Mesendoderm (in vitro differentiated cells): ENCODE data around the gene ISM1.

Experiments used
- DNase-seq: peaks from one replicate; pipeline ENCODE4 v3.0.0; 2013
- H2AK5ac ChIP-seq: 2 replicates; pipeline ENCODE4 v1.6.1; 2013; ENCODE audit warnings: low read length, inconsistent platforms
- H2BK120ac ChIP-seq: 2 replicates; pipeline ENCODE4 v1.6.1; 2013; ENCODE audit warnings: low read depth, mild to moderate bottlenecking, low read length, moderate library complexity, mixed read lengths
- H2BK15ac ChIP-seq: replicated peaks from 2 replicates; pipeline ENCODE4 v1.6.1; 2013; ENCODE audit warnings: low read depth, mild to moderate bottlenecking, moderate library complexity
- H2BK5ac ChIP-seq: 2 replicates; pipeline ENCODE4 v1.6.1; 2013; ENCODE audit warnings: low read length, inconsistent platforms
- H3K18ac ChIP-seq: 2 replicates; pipeline ENCODE4 v1.6.1; 2013; ENCODE audit warnings: mild to moderate bottlenecking, low read length, mixed read lengths
- H3K23ac ChIP-seq: one replicate; pipeline ENCODE4 v1.6.1; 2013; ENCODE audit warnings: low read length
- H3K27ac ChIP-seq: 2 replicates; pipeline ENCODE4 v1.5.1; 2013; ENCODE audit warnings: low read depth, mild to moderate bottlenecking, inconsistent platforms, low read length, moderate library complexity
- H3K27me3 ChIP-seq: 2 replicates; pipeline ENCODE4 v1.6.1; 2013; ENCODE audit warnings: low read length, control low read depth, mild to moderate bottlenecking, inconsistent platforms; ENCODE audit not compliant: insufficient read depth, poor library complexity
- H3K36me3 ChIP-seq: 2 replicates; pipeline ENCODE4 v1.6.1; 2013; ENCODE audit warnings: low read length, inconsistent platforms; ENCODE audit not compliant: control insufficient read depth, insufficient read depth
- H3K4ac ChIP-seq: one replicate; pipeline ENCODE4 v1.6.1; 2013; ENCODE audit warnings: low read depth, mild to moderate bottlenecking, low read length, moderate library complexity
- H3K4me1 ChIP-seq: 2 replicates; pipeline ENCODE4 v1.6.1; 2013; ENCODE audit warnings: low read depth, low read length, inconsistent platforms; ENCODE audit not compliant: control insufficient read depth
- H3K4me2 ChIP-seq: 2 replicates; pipeline ENCODE4 v1.6.1; 2013; ENCODE audit warnings: low read length
- H3K4me3 ChIP-seq: 2 replicates; pipeline ENCODE4 v1.5.1; 2013; ENCODE audit warnings: mild to moderate bottlenecking, low read length
- H3K56ac ChIP-seq: one replicate; pipeline ENCODE4 v1.6.1; 2013; ENCODE audit warnings: low read length
- H3K79me1 ChIP-seq: 2 replicates; pipeline ENCODE4 v1.6.1; 2013; ENCODE audit warnings: low read length, inconsistent platforms
- H3K79me2 ChIP-seq: 2 replicates; pipeline ENCODE4 v1.6.1; 2013; ENCODE audit warnings: mild to moderate bottlenecking, low read length; ENCODE audit not compliant: control insufficient read depth, insufficient read depth
- H3K9ac ChIP-seq: 2 replicates; pipeline ENCODE4 v1.6.1; 2013; ENCODE audit warnings: low read length, inconsistent platforms
- H4K5ac ChIP-seq: one replicate; pipeline ENCODE4 v1.6.1; 2013; ENCODE audit warnings: low read length
- H4K8ac ChIP-seq: one replicate; pipeline ENCODE4 v1.6.1; 2013; ENCODE audit warnings: low read depth, mild to moderate bottlenecking, control low read depth, low read length, moderate library complexity
- WGBS: extraction: QIAGEN DNeasy Blood & Tissue Kit; methylation state at CpG from one replicate; pipeline ENCODE4 v1.1.7; 2013; ENCODE audit warnings: low lambda C conversion rate, missing lambda C conversion rate; ENCODE audit not compliant: insufficient coverage; ENCODE audit errors: extremely low coverage; 5-methylcytosine and 5-hydroxymethylcytosine counted together

The ISM1 gene

GRCh38 chr20:13238001-13238653, 17.1 kb downstream of the ISM1 start:
- Histone ChIP-seq H3K27ac (no peak overlapping the region), H3K79me2 (no peaks in the 10 kb centered on the region), H3K4me2 (no peak overlapping the region), H2BK15ac (no peak overlapping the region), H3K36me3 (no peaks in the 10 kb centered on the region), H2AK5ac (no peak overlapping the region), H4K5ac (no peak overlapping the region), H2BK120ac (no peak overlapping the region), H3K9ac (no peak overlapping the region), H2BK5ac (no peak overlapping the region), H4K8ac (no peak overlapping the region), H3K23ac (no peak overlapping the region), H3K4ac (no peak overlapping the region), H3K4me1 (no peaks in the 10 kb centered on the region), H3K4me3 (no peak overlapping the region), H3K27me3 (no peaks in the 10 kb centered on the region), H3K56ac (no peak overlapping the region), H3K18ac (no peak overlapping the region), H3K79me1 (no peaks in the 10 kb centered on the region)
- DNase-seq = no peak
- WGBS = no CpG with 5 or more reads among the region's 2 CpGs

GRCh38 chr20:13243826-13244376, 22.8 kb downstream of the ISM1 start:
- Histone ChIP-seq H3K56ac (no peak overlapping the region), H3K36me3 (no peaks in the 10 kb centered on the region), H3K27me3 (no peaks in the 10 kb centered on the region), H3K9ac (no peak overlapping the region), H2BK120ac (no peak overlapping the region), H3K27ac (no peak overlapping the region), H4K5ac (no peak overlapping the region), H3K18ac (no peak overlapping the region), H3K4me1 (no peaks in the 10 kb centered on the region), H2AK5ac (no peak overlapping the region), H3K4me3 (no peak overlapping the region), H2BK5ac (no peak overlapping the region), H3K4me2 (no peak overlapping the region), H2BK15ac (no peak overlapping the region), H3K79me1 (no peaks in the 10 kb centered on the region), H3K23ac (no peak overlapping the region), H3K4ac (no peak overlapping the region), H4K8ac (no peak overlapping the region), H3K79me2 (no peaks in the 10 kb centered on the region)
- no CpG with 5 or more reads among the region's 2 CpGs for WGBS
- DNase-seq = no peak

- Histone ChIP-seq H3K23ac (no peak overlapping the region), H3K9ac (no peak overlapping the region), H3K79me1 (no peaks in the 10 kb centered on the region), H3K4me1 (peaks cover 4% of the 10 kb centered on the region), H3K4me2 (no peak overlapping the region), H3K4me3 (no peak overlapping the region), H2BK120ac (no peak overlapping the region), H4K5ac (no peak overlapping the region), H2BK5ac (no peak overlapping the region), H3K27me3 (no peaks in the 10 kb centered on the region), H2BK15ac (no peak overlapping the region), H3K36me3 (no peaks in the 10 kb centered on the region), H4K8ac (no peak overlapping the region), H3K18ac (no peak overlapping the region), H2AK5ac (no peak overlapping the region), H3K79me2 (no peaks in the 10 kb centered on the region), H3K56ac (no peak overlapping the region), H3K4ac (no peak overlapping the region), H3K27ac (no peak overlapping the region)
- DNase-seq = no peak
- WGBS = no CpG with 5 or more reads among the region's 2 CpGs
These were observed 24.2 kb downstream of the ISM1 start for GRCh38 chr20:13245250-13245723.

GRCh38 chr20:13249118-13249797, 28.2 kb downstream of the ISM1 start:
- H3K79me1 ChIP-seq = no peaks in the 10 kb centered on the region
- no peaks in the 10 kb centered on the region for H3K79me2 ChIP-seq
- no peak overlapping the region for H4K5ac ChIP-seq

GRCh38 chr20:13249798-13250170, 28.7 kb downstream of the ISM1 start:
- Histone ChIP-seq H3K79me1 (no peaks in the 10 kb centered on the region), H3K4me2 (no peak overlapping the region), H2BK120ac (no peak overlapping the region), H3K27me3 (no peaks in the 10 kb centered on the region), H3K18ac (no peak overlapping the region), H3K79me2 (no peaks in the 10 kb centered on the region), H2BK15ac (no peak overlapping the region), H4K5ac (no peak overlapping the region), H3K36me3 (no peaks in the 10 kb centered on the region), H3K23ac (no peak overlapping the region), H3K9ac (no peak overlapping the region), H2BK5ac (no peak overlapping the region), H3K27ac (no peak overlapping the region), H3K4ac (no peak overlapping the region), H3K56ac (no peak overlapping the region), H3K4me1 (peaks cover 6% of the 10 kb centered on the region), H2AK5ac (no peak overlapping the region), H3K4me3 (no peak overlapping the region), H4K8ac (no peak overlapping the region)
- DNase-seq = no peak
- no CpG with 5 or more reads among the region's 4 CpGs for WGBS

More at GRCh38 chr20:13249118-13249797, 28.2 kb downstream of the ISM1 start:
- Histone ChIP-seq H2BK5ac (no peak overlapping the region), H2AK5ac (no peak overlapping the region), H3K56ac (peak overlapping the region; percentile 7), H2BK120ac (no peak overlapping the region), H3K4me1 (peaks cover 6% of the 10 kb centered on the region), H3K27me3 (no peaks in the 10 kb centered on the region), H3K4me3 (no peak overlapping the region), H3K4me2 (no peak overlapping the region), H2BK15ac (no peak overlapping the region), H3K27ac (no peak overlapping the region), H3K4ac (no peak overlapping the region), H3K18ac (no peak overlapping the region), H3K9ac (no peak overlapping the region), H3K36me3 (no peaks in the 10 kb centered on the region), H3K23ac (peak overlapping the region; percentile 94), H4K8ac (no peak overlapping the region)
- DNase-seq = no peak
- no CpG with 5 or more reads among the region's 13 CpGs for WGBS
